ENCODE measurements around the gene PRKCA. TPM values are rescaled to one million over a fixed set of nuclear protein-coding genes. Genes with fewer than 3 reads are reported as not detected.

The PRKCA gene
- total RNA-seq, 1 donor from 2014 or later: 127 TPM

- no peak for DNase-seq (ENCODE audit: low spot score)
Observed at GRCh38 chr17:66803474-66803951, 501.1 kb downstream of the PRKCA start.

GRCh38 chr17:66805567-66805966, 503.2 kb downstream of the PRKCA start:
- DNase-seq (ENCODE audit: low spot score): no peak

- peak; percentile 23 for DNase-seq (ENCODE audit: low spot score)
Observed at GRCh38 chr17:66807182-66807581, 504.8 kb downstream of the PRKCA start.

GRCh38 chr17:66809408-66809807, 507.0 kb downstream of the PRKCA start:
- no peak for DNase-seq (ENCODE audit: low spot score)

- no peak for DNase-seq (ENCODE audit: low spot score)
Observed at GRCh38 chr17:66810951-66811682, 508.7 kb downstream of the PRKCA start.

GRCh38 chr17:66811683-66812054, 509.3 kb downstream of the PRKCA start:
- no peak for DNase-seq (ENCODE audit: low spot score)

- no peak for DNase-seq (ENCODE audit: low spot score)
Observed at GRCh38 chr17:66812571-66812970, 510.2 kb downstream of the PRKCA start.

- no peak for DNase-seq (ENCODE audit: low spot score)
Observed at GRCh38 chr17:66813296-66813695, 510.9 kb downstream of the PRKCA start.

GRCh38 chr17:66814026-66814425, 511.6 kb downstream of the PRKCA start:
- DNase-seq (ENCODE audit: low spot score): no peak

GRCh38 chr17:66814570-66814969, 512.2 kb downstream of the PRKCA start:
- DNase-seq (ENCODE audit: low spot score): no peak

- DNase-seq (ENCODE audit: low spot score): no peak
Observed at GRCh38 chr17:66817750-66818149, 515.3 kb downstream of the PRKCA start.

GRCh38 chr17:66819466-66819865, 517.1 kb downstream of the PRKCA start:
- DNase-seq (ENCODE audit: low spot score): no peak

GRCh38 chr17:66822009-66822408, 519.6 kb downstream of the PRKCA start:
- DNase-seq (ENCODE audit: low spot score): no peak

GRCh38 chr17:66826856-66827255, 524.4 kb downstream of the PRKCA start:
- no peak for DNase-seq (ENCODE audit: low spot score)

GRCh38 chr17:66829386-66829864, 527.0 kb downstream of the PRKCA start:
- peak; percentile 61 for DNase-seq (ENCODE audit: low spot score)

GRCh38 chr17:66829883-66830282, 527.5 kb downstream of the PRKCA start:
- DNase-seq (ENCODE audit: low spot score): no peak

GRCh38 chr17:66830451-66830850, 528.0 kb downstream of the PRKCA start:
- no peak for DNase-seq (ENCODE audit: low spot score)

GRCh38 chr17:66831383-66832210, 529.2 kb downstream of the PRKCA start:
- no peak for DNase-seq (ENCODE audit: low spot score)

- no peak for DNase-seq (ENCODE audit: low spot score)
Observed at GRCh38 chr17:66833201-66833600, 530.8 kb downstream of the PRKCA start.

- DNase-seq (ENCODE audit: low spot score): no peak
Observed at GRCh38 chr17:66834426-66834918, 532.1 kb downstream of the PRKCA start.

GRCh38 chr17:66834919-66835454, 532.6 kb downstream of the PRKCA start, which contains the start of gene CACNG5:
TSS of gene CACNG5 (plus strand) at chr17:66835117. CDS start at chr17:66877333, 42,216 bp downstream.
- DNase-seq (ENCODE audit: low spot score): no peak

- no peak for DNase-seq (ENCODE audit: low spot score)
Observed at GRCh38 chr17:66835476-66835875, 533.1 kb downstream of the PRKCA start.
